GM18508 (cell line): ENCODE results near the gene RGS10.
"Not testable (repeated sequence)": the region's sequence is repeated elsewhere in the genome, so short reads cannot be mapped to it uniquely, and the experiment has no call there.

Experiments used
- ATAC-seq: cut with Tn5 transposase; IDR thresholded peaks from one replicate; pipeline ENCODE4 v1.9.1; 2021; ENCODE audit warnings: moderate number of reproducible peaks; ENCODE audit not compliant: insufficient read depth, unreplicated experiment

RGS10 gene, protein sequence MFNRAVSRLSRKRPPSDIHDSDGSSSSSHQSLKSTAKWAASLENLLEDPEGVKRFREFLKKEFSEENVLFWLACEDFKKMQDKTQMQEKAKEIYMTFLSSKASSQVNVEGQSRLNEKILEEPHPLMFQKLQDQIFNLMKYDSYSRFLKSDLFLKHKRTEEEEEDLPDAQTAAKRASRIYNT

DNA sequence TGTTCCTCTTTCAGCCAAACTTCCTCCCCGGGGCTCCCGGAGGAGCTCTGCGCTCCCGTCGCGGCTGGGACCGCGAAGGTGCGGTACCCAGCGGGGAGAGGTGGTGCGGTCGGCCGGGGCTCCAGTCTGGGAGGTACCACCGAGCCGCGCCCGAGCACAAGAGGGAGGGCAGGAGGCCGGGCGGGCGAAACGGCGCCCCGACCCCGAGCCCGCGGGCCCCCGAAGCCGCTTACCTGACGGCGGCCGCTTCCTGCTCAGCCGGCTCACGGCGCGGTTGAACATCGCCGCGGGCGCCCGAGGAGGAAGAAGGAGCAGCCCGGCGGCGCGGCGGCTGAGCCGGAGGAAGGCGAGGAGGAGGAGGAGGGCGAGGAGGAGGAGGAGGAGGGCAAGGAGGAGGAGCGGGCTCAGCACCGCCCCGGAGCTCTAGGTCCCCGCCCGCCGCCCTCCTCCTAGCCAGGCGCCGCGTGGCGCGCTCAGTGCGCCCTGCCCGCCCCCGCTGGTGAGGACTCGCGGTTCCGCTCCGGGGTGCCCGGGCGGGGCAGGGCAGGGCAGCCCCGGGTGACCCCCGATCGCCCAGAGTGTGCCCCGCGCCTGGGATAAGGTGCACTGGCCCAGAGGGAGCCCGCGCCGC, at the start of gene RGS10:
RGS10 (minus strand) TSS at position 363 of the 631 bp plus-strand sequence; CDS start at position 282, 81 bp downstream.
- ATAC-seq, result no peak

DNA sequence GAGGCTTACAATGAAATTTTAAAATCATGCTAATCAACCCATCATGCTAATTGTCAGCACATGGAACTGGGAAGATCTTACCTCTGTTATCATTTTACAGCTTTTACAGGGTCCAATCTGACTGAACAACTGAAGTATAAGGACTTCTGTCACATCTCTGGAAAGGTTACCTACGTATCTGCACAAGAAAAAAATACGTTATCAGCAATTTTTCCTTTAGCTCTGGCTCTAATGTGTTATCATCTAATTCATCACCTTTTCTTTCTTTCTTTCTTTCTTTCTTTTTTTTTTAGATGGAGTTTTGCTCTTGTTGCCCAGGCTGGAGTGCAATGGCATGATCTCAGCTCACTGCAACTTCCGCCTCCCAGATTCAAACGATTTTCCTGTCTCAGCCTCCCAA, 45.6 kb upstream of the RGS10 start:
- no peak for ATAC-seq

DNA sequence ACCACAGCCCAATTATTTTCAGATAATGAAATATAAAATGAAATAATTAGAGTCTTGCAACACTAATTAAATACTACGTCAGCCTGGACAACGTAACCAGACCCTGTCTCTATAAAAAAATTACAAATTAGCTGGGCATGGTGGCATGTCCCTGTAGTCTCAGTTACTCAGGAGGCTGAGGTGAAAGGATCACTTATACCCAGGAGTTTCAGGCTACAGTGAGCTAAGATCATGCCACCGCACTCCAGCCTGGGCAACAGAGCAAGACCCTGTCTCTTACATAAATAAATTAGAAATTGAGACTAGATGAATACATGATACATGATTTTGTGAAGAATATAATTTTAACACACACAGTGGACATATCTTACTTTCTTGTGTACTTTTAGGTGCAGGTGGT, 35.8 kb upstream of the RGS10 start:
- no peak for ATAC-seq

DNA sequence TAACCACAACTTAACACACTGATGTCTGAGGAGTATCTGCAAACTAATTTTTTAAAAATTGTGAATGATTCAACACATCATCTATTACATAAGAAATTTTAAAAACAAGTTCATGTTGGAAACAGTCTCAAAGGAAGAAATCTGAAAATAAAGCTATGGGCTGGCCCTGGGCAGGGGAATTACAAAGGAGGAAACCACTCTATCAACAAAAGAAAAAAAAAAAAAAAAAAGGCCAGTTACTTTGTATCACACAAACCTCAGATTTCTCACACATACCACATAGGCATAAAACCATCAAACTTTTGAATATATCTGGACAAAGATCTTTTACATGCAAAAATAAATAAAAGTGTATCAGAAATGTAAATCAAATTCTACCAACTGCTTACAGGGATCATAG, 33.5 kb upstream of the RGS10 start:
- no peak for ATAC-seq

DNA sequence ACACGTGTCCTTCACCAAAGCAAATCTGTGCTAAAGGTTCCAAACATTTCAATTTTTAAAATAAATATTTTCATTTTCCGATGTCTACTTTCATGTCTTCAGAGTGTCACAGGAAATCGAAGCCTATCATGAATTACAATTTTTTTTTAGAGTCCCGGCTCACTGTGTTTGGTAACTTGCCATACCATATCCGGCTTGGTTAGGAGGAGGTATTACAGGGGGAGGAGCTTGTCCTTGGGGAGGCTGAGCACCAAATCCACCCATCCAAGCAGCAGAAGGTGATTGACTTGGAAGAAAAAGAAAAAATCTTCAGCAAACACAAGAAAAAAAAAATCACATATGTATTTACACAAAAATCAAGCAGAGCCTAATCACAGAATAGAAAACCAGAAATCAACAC, 33.0 kb upstream of the RGS10 start:
- no peak for ATAC-seq

DNA sequence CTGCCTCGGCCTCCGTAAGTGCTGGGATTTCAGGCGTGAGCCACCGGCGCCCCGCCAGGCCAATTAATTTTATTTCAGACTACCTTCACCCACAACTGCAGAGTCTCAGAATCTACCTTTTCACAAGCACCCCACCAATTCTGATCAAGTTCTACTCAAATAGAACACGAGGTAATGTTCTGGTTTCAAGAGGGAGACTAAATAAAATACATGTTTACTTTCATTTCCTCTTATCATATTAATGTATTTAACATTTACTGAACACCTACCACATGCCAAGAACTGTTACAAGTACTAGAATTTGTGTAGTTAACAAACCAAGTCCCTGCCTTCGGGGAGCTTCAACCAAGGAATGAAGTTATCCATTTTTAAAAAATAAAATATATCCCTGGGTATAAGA, 25.5 kb upstream of the RGS10 start:
- no peak for ATAC-seq

DNA sequence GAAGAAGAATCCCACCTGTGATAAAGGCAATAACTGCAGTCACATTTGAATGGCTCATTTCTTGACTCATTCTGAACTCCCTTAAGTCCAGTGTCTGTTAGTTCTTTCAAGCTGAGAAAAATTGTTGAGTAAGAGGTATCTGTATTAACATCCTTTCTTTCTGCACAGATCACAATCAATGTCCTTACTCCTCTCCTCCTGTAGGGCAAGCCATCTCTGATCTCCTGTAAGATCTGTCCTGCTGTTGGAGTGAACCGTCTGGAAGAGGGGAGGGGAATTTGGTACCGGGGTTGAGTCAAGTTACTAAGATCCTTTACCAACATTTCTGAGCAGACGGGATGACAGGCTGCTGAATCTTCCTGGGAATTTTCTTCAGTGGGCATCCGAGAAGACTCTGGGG, 19.6 kb upstream of the RGS10 start:
- no peak for ATAC-seq

DNA sequence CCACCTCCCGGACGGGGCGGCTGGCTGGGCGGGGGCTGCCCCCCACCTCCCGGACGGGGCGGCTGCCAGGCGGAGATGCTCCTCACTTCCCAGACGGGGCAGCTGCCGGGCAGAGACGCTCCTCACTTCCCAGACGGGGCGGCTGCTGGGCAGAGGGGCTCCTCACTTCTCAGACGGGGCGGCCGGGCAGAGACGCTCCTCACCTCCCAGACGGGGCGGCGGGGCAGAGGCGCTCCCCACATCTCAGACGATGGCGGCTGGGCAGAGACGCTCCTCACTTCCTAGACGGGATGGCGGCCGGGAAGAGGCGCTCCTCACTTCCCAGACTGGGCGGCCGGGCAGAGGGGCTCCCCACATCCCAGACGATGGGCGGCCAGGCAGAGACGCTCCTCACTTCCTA, 17.0 kb upstream of the RGS10 start:
- not testable (repeated sequence) for ATAC-seq

DNA sequence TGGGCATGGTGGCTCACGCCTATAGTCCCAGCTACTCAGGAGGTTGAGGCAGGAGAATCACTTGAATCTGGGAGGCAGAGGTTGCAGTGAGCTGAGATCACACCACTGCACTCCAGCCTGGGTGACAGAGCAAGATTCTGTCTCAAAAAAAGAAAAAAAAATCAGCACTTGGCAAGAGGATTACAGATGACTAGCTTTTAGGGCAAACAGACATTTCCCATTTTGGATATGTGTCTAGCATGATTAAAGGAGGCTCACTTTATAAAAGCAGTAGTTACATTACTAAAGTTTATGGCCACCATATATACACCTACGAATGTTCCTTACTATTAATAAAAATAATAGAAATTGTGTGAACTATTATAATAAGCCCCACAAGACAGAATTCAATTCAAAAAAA, 13.6 kb upstream of the RGS10 start:
- ATAC-seq, result not testable (repeated sequence)

DNA sequence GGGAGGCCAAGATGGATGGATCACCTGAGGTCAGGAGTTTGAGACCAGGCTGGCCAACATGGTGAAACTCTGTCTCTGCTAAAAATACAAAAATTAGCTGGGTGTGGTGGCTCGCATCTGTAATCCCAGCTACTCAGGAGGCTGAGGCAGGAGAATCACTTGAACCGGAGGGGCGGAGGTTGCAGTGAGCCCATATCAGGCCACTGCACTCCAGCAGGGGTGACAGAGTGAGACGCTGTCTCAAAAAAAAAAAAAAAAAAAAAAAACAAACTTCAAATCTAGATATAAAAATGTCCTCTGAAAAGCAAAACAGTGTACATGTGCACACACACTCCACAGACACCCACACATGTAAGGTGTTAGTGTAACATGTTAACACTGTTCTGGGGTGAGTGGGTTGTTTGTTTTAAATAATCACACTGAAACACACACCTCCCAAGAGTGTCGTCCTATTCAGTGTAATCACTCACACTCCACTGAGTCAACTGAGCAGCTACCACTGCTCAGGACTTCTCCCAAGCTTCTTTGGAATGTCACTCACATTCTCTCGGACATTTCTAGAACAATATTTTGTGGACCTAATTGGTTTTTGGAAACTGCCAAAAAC, 12.8 kb upstream of the RGS10 start:
- ATAC-seq, result no peak

DNA sequence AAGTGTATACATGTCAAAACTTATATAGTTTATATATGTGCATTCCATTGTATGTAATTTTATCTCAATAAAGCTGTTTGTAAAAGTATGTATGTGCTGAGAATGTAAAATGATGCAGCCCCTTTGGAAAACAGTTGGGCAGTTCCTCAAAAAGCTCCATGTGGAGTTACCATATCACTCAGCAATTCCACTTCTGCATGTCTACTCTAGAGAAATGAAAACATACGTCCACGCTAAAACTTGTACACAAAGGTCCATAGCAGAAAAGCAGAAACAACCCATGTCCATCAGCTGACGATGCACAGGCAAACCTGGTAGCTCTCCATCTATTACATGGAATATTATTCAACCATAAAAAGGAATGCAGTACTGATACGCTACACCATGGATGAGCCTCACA, 8.3 kb upstream of the RGS10 start:
- ATAC-seq, result no peak

DNA sequence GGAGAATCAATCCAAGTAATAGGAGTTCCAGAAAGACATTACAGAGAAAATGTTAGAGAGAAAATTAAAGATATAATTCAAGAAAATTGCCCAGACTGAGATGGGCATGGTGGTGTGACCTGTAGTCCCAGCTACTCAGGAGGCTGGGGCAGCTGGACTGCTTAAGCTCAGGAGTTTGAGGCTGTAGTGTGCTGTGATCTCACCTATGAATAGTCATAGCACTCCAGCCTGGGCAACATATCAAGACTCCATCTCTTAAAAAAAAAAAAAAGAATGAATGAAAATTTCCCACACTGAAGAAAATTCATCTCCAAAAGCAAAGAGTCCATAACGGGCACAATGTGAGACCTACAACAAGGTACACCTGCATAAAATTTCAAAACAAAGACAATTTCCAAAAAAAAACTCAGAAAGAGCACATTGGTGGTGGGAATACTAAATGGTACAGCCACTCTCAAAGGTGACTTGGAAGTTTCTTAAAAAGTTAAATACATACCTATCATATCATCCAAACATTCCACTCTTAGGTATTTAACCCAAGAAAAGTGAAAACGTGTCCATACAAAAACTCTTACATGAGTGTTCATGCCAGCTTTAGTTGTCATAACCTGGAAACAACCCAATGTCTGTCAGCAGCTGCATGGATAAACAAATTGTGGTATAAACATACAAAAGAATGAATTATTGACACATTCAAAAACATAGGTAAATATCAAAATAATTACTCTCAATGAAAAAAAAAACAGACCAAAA, 6.9 kb upstream of the RGS10 start:
- ATAC-seq, result no peak

DNA sequence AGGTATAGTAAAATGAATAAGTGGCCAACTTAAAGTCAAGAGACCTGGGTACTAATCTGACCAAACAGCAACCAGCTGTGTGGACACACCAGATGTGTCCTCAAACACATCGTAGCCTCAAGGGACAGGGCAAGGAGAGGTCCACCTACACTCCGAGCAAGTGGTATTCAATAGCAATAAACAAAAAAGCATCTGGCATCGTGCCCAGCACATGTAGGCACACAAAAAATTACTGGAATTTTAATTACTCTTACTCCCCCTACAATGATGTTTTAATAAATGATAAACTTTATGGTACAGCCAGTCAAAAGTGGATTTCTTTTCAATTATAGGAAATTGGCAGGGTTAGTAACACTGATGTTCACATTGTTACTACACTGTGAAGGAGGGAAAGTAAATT, 3.5 kb upstream of the RGS10 start:
- ATAC-seq, result no peak

DNA sequence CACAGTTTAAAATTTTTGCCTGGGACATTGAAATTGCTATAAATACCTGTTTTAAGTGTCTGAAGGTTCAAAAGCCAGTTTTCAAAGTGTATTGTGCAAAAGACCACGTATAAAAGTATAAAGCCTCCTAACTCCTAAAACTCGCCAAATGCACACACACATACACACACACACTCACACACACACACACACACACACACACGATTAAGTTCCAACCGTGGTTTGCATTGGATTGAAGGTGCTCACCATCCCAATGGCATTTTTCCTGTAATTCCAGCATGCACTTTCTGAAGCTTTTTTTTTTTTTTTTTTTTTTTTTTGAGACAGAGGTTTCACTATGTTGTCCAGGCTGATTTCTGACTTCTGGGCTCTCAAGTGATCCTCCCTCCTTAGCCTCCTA, 2.8 kb upstream of the RGS10 start:
- ATAC-seq, result no peak

DNA sequence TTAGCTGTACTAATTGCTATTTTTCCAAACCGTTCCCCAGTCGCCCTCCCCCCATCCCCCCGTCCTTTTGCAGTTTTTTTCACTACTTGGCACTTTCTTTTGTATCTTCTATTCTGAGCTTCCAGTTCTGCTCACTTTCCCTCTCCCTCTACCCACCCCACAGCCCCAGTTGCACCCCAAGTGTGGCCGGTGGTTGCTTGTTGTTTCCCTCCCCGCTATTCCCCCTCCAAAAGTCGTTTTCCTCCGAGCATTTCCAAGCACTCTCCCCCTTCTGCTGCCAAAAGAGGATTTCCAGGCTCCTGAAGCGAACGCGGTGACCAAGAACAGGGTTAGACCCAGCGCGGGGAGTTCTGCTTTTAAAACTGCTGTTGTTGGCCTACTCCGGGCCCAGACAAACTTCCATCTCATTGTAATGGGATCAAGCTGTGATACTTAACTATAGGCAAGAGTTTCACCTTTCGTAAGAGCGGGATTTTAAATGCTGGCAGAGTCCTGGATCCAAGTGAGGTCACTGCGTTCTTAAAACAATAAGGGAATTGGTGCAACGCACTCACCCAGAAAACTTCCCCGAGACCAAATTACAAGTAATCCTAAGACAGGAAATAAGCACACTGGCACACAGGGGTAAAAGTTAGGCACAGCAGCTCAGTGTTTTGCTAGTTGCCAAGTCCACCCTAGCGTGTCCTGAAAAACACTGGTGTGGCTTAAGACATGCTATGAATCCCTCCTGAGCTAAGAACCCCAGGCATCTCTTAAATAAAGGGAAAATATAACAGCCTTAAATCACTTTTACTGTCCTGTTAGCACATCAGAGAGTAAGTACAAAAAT, 1.5 kb upstream of the RGS10 start:
- ATAC-seq, result no peak

DNA sequence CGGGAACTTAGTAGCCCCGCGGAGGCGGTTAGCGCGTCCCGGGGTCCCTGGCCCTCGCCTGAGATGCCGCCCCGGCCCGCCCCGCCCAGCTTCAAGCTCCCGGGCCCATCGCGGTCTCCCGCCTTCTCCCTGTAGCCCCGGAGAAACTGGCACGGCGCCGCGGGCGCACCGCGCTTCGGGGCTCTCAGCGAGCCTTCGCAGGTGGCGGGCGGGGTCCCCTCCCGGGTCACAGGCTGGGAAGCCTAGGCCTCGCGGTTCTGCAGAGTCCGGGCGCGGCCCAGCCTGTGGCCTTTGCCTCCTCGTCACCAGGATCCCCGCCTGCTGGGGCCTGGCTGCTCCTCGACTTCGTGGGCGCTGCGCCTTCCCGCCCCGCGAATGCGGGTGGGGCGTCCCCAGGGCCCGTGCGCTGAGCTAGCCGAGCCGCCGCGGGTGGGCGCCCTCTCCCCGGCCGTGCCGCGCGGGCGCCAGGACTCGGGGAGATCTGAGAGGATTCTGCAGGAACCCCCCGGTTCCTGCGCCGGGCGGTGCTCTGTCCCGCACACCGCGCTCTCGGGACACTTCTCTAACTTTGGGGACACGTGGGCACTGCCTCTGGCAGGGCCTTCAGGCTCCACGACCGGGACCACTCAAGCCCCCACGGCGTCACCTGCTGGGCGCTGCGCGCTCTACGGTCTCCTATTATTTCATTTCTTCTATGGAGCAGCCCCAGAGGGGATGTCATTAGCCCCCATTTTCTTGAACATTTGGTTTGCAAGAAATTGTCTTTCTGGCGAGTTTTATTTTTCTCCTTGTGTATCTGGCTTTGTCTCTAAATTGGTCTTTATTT, 682 bp upstream of the RGS10 start:
- ATAC-seq, result no peak

DNA sequence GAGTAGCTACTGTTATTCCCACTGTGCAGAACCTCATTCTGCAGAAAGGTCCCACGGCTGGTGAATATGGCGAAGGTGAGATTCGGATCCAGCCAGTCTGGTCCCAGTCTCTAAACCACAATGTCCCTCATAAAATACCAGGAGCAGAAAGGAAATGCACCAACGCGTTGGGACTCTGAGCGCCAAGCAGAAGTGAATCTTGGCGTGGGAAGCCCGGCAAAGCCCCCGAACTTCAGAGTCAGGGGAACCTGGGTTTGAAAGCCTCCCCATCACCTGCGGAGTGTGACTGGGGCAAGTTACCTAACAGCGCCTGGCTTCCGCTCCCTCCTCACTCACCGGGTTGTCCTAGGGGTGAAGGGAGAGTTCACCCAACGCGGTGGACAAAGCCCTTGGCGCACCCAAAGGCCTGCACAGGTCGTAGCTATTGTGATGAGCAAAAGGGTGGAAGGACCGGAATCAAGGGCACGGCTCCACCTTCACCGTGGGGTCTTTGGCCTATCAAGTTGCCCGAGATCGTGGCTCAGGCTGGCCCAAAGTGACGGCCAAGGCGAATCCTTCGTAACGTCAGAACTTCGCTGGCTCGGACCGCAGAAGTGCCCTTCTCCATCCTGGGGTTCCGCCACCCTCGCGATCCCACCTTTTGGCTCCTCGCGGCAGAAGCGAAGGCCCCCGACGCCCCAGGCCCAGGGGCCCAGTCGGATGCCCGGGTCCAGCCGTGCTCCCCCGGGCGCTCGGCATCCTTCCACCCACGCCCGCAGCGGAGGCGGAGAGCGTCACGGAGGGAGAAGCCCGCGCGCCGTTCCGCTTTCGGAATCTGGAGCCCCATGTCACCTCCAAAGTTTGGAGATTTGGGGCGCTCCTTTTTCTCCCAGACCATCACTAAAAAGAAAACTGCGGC, 811 bp downstream of the RGS10 start:
- ATAC-seq, result no peak

DNA sequence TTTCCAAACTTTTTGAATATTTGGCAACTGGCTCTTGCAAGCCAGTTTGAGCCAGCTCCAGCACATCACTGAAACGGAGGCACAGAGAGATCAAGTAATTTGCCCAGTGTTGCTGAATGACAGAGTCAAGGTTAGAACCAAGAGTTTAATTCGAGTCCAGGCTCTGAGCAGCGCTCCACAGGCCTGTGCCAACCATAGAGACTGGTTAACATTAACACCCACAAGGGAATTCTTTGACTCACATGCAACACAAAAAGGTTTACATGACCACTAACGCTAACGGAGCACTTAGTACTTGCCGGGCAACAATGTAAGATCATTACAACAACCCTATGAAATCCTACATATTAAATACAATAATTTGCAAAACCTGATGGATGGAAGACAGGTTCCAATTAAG, 1.5 kb downstream of the RGS10 start:
- ATAC-seq, result no peak

DNA sequence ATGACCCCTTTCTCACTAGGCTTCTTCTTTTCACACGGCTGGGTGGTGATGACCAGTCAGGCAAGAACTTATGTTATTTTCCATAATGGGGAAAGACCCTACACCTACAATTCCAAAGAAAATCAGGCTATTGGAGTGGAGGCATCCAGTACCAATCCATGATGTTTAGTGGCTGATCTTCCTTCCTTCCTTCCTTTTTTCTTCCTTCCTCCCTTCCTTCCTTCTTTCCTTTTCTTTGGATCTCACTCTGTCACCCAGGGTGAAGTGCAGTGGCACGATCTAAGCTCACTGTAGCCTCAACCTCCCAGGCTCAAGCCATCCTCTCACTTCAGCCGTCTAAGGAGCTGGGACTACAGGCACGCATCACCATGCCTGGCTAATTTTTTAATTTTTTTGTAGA, 2.5 kb downstream of the RGS10 start:
- no peak for ATAC-seq
